Psoas muscle (tissue), 8 donors: Measurements from ENCODE around the gene VWA5B2. TPM values are rescaled to one million over a fixed set of nuclear protein-coding genes. Genes with fewer than 3 reads are reported as not detected.

Experiments
- ATAC-seq, 4 donors: fragments of 200-7000 bp; cut with Tn5 transposase; one replicate each; pipeline ENCODE4 v1.9.1; 2020; ENCODE audit warnings: moderate library complexity in 3 of 4, mild to moderate bottlenecking in 2 of 4
- DNase-seq, 2 donors: peaks; one replicate each; pipeline ENCODE4 v3.0.0-alpha.2; 2020
- H3K27ac ChIP-seq: fragments of 200-600 bp; one replicate; pipeline ENCODE4 v1.8.0; 2022
- H3K27me3 ChIP-seq, 3 donors: fragments of 200-600 bp in 1 of 3; one replicate each; pipeline versions ENCODE4 v1.6.1 to v1.8.0; 2013 to 2022; ENCODE audit warnings: low read length in 2 of 3, mild to moderate bottlenecking in 2 of 3, moderate library complexity in 1 of 3; ENCODE audit not compliant: insufficient read depth in 3 of 3
- H3K36me3 ChIP-seq, 2 donors: fragments of 200-600 bp in 1 of 2; one replicate each; pipeline versions ENCODE4 v1.6.1 to v1.8.0; 2013 to 2022; ENCODE audit warnings: low read depth in 1 of 2, mild to moderate bottlenecking in 1 of 2, moderate library complexity in 1 of 2; ENCODE audit not compliant: insufficient read depth in 1 of 2
- H3K4me1 ChIP-seq: fragments of 200-600 bp; one replicate; pipeline ENCODE4 v1.8.0; 2022
- H3K4me3 ChIP-seq: fragments of 200-600 bp; one replicate; pipeline ENCODE4 v1.8.0; 2022; ENCODE audit warnings: mild to moderate bottlenecking
- H3K9me3 ChIP-seq: fragments of 200-600 bp; one replicate; pipeline ENCODE4 v1.8.0; 2022
- WGBS, 3 donors: extraction: QIAGEN DNeasy Blood & Tissue Kit; methylation state at CpG; one replicate each; pipeline versions ENCODE4 v1.1.6 to v1.1.7; 2013; 5-methylcytosine and 5-hydroxymethylcytosine counted together
- intact Hi-C, 2 donors: fragments of 100-400 bp; cut with DNase I; formaldehyde crosslinking; loops; one replicate each; pipeline versions ENCODE4 v1.11.0 to v1.14.2; 2022
- long read RNA-seq, 2 donors: library from polyadenylated mRNA; unstranded; transcript quantifications; one replicate each; pipeline ENCODE4 v2.0.0, GENCODE V29; 2021
- polyA plus RNA-seq, 3 donors: library from polyadenylated mRNA; stranded (reverse); fragments of 200-250 nt; gene quantifications; one replicate each; pipeline ENCODE4 v1.2.3, GENCODE V29; 2013
- total RNA-seq, 4 donors: library from RNA; stranded (reverse); fragmentation: NEBNext Ultra II Directional in 2 of 4; extraction: Animal tissue kit (Norgen Biotek cat#: 25700) in 2 of 4; gene quantifications; one replicate each; pipeline versions ENCODE4 v1.2.1 to v1.2.4, GENCODE V29; 2021 to 2023
- TF ChIP-seq, protein P1 (sequence below): fragments of 200-600 bp; IDR thresholded peaks from one replicate; pipeline ENCODE4 v1.8.0; 2022; ENCODE audit warnings: antibody characterized with exemption
- donor health status: healthy with polysubstance abuse.
- donor health status: DM: no; HTN: no; CAD: no; lungs with moderate emphysema.
- donor health status: Bipolar disorder and iron deficiency.
- donor health status: healthy.
- donor health status: DM: yes; HTN: yes; CAD: no.
- donor health status: DM: no; HTN: no; CAD: no.
- donor health status: DM: no; HTN: no; CAD: no.
- donor health status: DM: yes; HTN: yes; CAD: no.

VWA5B2 gene
- total RNA-seq (under 1 TPM in 1 of 4 donors, not detected in 3; 0.26 TPM), polyA plus RNA-seq (under 1 TPM; 0.03 to 0.06 (median 0.04) TPM)
- long read RNA-seq, donor 1, partial matches to known transcripts, result 1 of 1 reads
- long read RNA-seq, donor 1, other reads (novel, unspliced or antisense), result 0 of 1 reads
- long read RNA-seq, donor 2, result 0 reads

DNA sequence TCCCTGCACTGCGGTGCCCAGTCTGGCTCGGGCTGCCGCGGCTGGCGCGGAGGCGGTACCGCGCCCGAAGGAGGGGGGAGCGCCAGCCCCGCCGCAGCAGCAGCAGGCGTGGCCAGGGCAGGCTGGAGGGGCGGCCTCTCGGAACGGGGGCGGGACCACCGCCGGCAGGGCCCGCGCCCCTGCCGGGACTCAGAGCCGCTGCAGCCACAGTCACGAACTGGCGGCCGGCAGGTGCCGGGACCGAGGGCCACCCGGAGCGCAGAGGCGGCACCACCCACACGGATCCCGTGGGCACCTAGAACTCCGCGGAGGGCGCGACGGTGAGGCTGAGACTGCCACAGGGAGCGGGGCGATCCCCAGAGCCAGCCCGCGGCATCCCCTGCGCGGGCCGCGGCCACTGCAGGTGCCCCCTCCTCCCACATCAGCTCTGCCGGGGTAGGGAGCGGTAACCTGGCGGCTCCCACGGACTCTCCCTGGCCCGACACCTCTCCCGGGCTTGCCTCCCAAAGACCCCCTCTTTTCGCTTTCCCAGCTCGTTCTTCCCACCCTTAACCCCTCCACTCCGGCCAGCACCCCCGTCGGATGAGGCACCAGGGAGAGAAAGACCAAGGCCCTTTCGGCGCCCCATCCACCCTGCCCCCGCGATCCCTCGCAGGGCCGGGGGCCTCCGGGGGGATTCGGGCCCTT, at the start of gene VWA5B2:
Gene VWA5B2, plus strand, starts transcription at position 192 of the 687 bp plus-strand sequence. CDS start 944 bp downstream, outside the sequence.
- peak within 1 kb of the TSS; percentile 59 for H3K4me3 ChIP-seq
- H3K27ac ChIP-seq, result no peak within 1 kb of the TSS
- no peaks in the 10 kb centered on the region for H3K4me1 ChIP-seq
- intact Hi-C loops, result loop anchor here in 1 of 2 donors (2.0 kb wide), 1 partner anchor 59 kb away; no protein-coding TSS in a partner anchor
- WGBS, 3 donors, result 0 to 1% (median 1%) methylated on average over 25 to 66 of the region's 66 CpGs
- TF ChIP-seq, protein P1, sequence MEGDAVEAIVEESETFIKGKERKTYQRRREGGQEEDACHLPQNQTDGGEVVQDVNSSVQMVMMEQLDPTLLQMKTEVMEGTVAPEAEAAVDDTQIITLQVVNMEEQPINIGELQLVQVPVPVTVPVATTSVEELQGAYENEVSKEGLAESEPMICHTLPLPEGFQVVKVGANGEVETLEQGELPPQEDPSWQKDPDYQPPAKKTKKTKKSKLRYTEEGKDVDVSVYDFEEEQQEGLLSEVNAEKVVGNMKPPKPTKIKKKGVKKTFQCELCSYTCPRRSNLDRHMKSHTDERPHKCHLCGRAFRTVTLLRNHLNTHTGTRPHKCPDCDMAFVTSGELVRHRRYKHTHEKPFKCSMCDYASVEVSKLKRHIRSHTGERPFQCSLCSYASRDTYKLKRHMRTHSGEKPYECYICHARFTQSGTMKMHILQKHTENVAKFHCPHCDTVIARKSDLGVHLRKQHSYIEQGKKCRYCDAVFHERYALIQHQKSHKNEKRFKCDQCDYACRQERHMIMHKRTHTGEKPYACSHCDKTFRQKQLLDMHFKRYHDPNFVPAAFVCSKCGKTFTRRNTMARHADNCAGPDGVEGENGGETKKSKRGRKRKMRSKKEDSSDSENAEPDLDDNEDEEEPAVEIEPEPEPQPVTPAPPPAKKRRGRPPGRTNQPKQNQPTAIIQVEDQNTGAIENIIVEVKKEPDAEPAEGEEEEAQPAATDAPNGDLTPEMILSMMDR, result peak; percentile 23
- H3K36me3 ChIP-seq, result no peaks in the 10 kb centered on the region
- H3K9me3 ChIP-seq, result no peaks in the 10 kb centered on the region
- peaks cover 0 to 63% (median 18%) of the 10 kb centered on the region in 3 donors for H3K27me3 ChIP-seq
- ATAC-seq, result peak; percentile 73 to 86 (median 78)
- DNase-seq, result peak; percentile 66 to 70

DNA sequence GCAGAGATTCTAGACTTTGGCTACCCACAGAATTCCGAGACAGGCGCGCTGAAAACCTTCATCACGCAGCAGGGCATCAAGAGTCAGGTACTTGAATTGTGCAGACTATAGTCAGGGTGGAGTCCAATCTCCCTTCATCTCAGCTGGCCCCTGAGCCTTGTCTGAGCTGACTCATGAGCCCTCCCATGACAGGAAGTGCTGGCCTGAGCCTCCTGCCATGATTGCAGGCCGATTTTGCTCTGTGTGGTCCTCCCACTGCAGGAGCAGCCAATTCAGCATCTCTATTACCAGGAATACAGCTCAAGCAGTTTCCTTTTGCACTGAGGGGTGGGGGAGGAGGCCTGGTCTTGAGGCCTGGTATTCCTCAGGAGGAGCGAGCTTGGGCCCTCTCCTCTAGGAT, 49.2 kb upstream of the VWA5B2 start:
- Histone ChIP-seq H3K4me1 (peaks cover 30% of the 10 kb centered on the region), H3K27me3 (no peaks in the 10 kb centered on the region), H3K9me3 (no peaks in the 10 kb centered on the region), H3K4me3 (no peak overlapping the region), H3K27ac (no peak overlapping the region), H3K36me3 (peaks cover 26 to 79% of the 10 kb centered on the region in 2 donors)
- intact Hi-C loops, result loop anchor here in 1 of 2 donors (5.0 kb wide), 1 partner anchor 38 kb away; no protein-coding TSS in a partner anchor
- WGBS, 3 donors, result 83 to 94% (median 92%) methylated on average over 6 of the region's 6 CpGs
- ATAC-seq (no peak), DNase-seq (no peak)
- TF ChIP-seq, protein P1, result no peak

DNA sequence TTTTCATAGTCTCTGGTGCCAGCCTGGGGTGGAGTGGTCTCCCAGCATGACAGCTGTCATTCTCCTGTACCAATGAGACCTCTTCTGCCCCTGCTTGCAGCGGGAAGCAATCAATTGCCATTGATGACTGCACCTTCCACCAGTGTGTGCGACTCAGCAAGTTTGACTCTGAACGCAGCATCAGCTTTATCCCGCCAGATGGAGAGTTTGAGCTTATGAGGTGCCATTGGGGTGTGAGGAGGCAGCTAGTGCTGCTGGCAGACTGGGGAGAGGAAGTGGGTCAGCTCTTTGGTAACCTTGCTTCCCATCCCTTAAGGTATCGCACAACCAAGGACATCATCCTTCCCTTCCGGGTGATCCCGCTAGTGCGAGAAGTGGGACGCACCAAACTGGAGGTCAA, 47.8 kb upstream of the VWA5B2 start:
- intact Hi-C loops, result loop anchor here in 1 of 2 donors (5.0 kb wide), 1 partner anchor 39 kb away; no protein-coding TSS in a partner anchor
- TF ChIP-seq, protein P1, result no peak
- ATAC-seq, result no peak
- WGBS, 3 donors, result 95 to 97% (median 95%) methylated on average over 9 of the region's 9 CpGs
- H3K9me3 ChIP-seq, result no peaks in the 10 kb centered on the region
- no peaks in the 10 kb centered on the region for H3K27me3 ChIP-seq
- H3K4me3 ChIP-seq, result no peak overlapping the region
- H3K36me3 ChIP-seq, result peaks cover 26 to 79% of the 10 kb centered on the region in 2 donors
- H3K27ac ChIP-seq, result no peak overlapping the region
- peaks cover 20% of the 10 kb centered on the region for H3K4me1 ChIP-seq
- no peak for DNase-seq

DNA sequence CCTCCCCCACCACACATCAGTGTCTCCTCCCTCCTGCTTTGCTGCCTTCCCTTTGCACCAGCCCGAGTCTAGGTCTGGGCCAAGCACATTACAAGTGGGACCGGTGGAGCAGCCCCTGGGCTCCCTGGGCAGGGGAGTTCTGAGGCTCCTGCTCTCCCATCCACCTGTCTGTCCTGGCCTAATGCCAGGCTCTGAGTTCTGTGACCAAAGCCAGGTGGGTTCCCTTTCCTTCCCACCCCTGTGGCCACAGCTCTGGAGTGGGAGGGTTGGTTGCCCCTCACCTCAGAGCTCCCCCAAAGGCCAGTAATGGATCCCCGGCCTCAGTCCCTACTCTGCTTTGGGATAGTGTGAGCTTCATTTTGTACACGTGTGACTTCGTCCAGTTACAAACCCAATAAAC, 45.7 kb upstream of the VWA5B2 start:
- H3K9me3 ChIP-seq, result no peaks in the 10 kb centered on the region
- H3K27me3 ChIP-seq, result no peaks in the 10 kb centered on the region
- WGBS, 3 donors, result 65 to 69% (median 68%) methylated on average over 5 of the region's 5 CpGs
- H3K4me3 ChIP-seq, result no peak overlapping the region
- H3K4me1 ChIP-seq, result peaks cover 26% of the 10 kb centered on the region
- no peak for ATAC-seq
- TF ChIP-seq, protein P1, result no peak
- intact Hi-C loops, result loop anchor here in 1 of 2 donors (5.0 kb wide), 1 partner anchor 41 kb away; no protein-coding TSS in a partner anchor
- no peak for DNase-seq
- H3K36me3 ChIP-seq, result peaks cover 19 to 79% of the 10 kb centered on the region in 2 donors
- no peak overlapping the region for H3K27ac ChIP-seq
